Thoracic aorta (tissue), 2 donors: ENCODE data around the gene IL4I1. TPM values are rescaled to one million over a fixed set of nuclear protein-coding genes. Genes with fewer than 3 reads are reported as not detected.

Source experiments
- ATAC-seq: fragments of 150-250 bp; one replicate; pipeline ENCODE4 v1.8.0; 2017; ENCODE audit warnings: low read depth; ENCODE audit not compliant: insufficient number of reproducible peaks, low FRiP score
- DNase-seq: peaks from one replicate; pipeline ENCODE4 v3.0.0-alpha.2; 2020; ENCODE audit warnings: low spot score
- H3K27ac ChIP-seq, 2 donors: fragments of 200-600 bp; sonication (generic); 1 replicate in 1 of 2; 2 replicates in 1 of 2; pipeline ENCODE4 v1.5.1; 2016; ENCODE audit warnings: mild to moderate bottlenecking in 2 of 2, moderate library complexity in 2 of 2
- H3K27me3 ChIP-seq: fragments of 200-600 bp; sonication (generic); replicated peaks from 2 replicates; pipeline ENCODE4 v1.6.0; 2016; ENCODE audit warnings: mild to moderate bottlenecking; ENCODE audit not compliant: insufficient read depth
- H3K36me3 ChIP-seq: fragments of 200-600 bp; sonication (generic); one replicate; pipeline ENCODE4 v1.5.1; 2016
- H3K4me1 ChIP-seq, 2 donors: fragments of 200-600 bp; sonication (generic); 1 replicate in 1 of 2; 2 replicates in 1 of 2; pipeline versions ENCODE4 v1.5.1 to v1.6.0; 2016; ENCODE audit warnings: low read depth in 2 of 2, mild to moderate bottlenecking in 1 of 2; ENCODE audit not compliant: control insufficient read depth in 1 of 2
- H3K4me3 ChIP-seq: fragments of 200-600 bp; sonication (generic); 2 replicates; pipeline ENCODE4 v1.5.1; 2016; ENCODE audit warnings: mild to moderate bottlenecking
- H3K9me3 ChIP-seq: fragments of 200-600 bp; sonication (generic); 2 replicates; pipeline ENCODE4 v1.5.1; 2016
- CTCF ChIP-seq: fragments of 200-600 bp; sonication (generic); IDR thresholded peaks from one replicate; pipeline ENCODE4 v1.5.1; 2019; ENCODE audit warnings: antibody characterized with exemption
- total RNA-seq, 2 donors: library from RNA; depleted of rRNA; stranded (reverse); fragments of >200 nt; gene quantifications; one replicate each; pipeline versions ENCODE4 v1.1.0 to v1.2.3, GENCODE V29; 2016

IL4I1 gene
- total RNA-seq, 2 donors from 2014 or later: 1.5 to 2.2 TPM

GRCh38 chr19:49890349-49891311 is 6.1 kb downstream of the IL4I1 start:
- H3K27me3 ChIP-seq: no peaks in the 10 kb centered on the region
- no peak for TF ChIP-seq CTCF
- no peak for ATAC-seq
- no peaks in the 10 kb centered on the region for H3K9me3 ChIP-seq
- peak overlapping the region; percentile 56 for H3K4me3 ChIP-seq
- H3K27ac ChIP-seq: no peak overlapping the region
- H3K36me3 ChIP-seq: no peaks in the 10 kb centered on the region
- peaks cover 0 to 4% of the 10 kb centered on the region in 2 donors for H3K4me1 ChIP-seq
- DNase-seq: no peak

GRCh38 chr19:49889687-49890348 is 6.9 kb downstream of the IL4I1 start:
- Histone ChIP-seq H3K27me3 (no peaks in the 10 kb centered on the region), H3K9me3 (no peaks in the 10 kb centered on the region), H3K36me3 (peaks cover 3% of the 10 kb centered on the region), H3K27ac (no peak overlapping the region), H3K4me1 (peaks cover 0 to 4% of the 10 kb centered on the region in 2 donors), H3K4me3 (peak overlapping the region; percentile 56)
- ATAC-seq (no peak), DNase-seq (no peak)
- TF ChIP-seq CTCF: peak; percentile 71

- Histone ChIP-seq H3K4me3 (no peak overlapping the region), H3K4me1 (peaks cover 0 to 4% of the 10 kb centered on the region in 2 donors), H3K9me3 (no peaks in the 10 kb centered on the region), H3K27me3 (no peaks in the 10 kb centered on the region), H3K27ac (no peak overlapping the region), H3K36me3 (peaks cover 10% of the 10 kb centered on the region)
- DNase-seq: no peak
- no peak for ATAC-seq
- no peak for TF ChIP-seq CTCF
Observed at GRCh38 chr19:49889038-49889686, 7.5 kb downstream of the IL4I1 start.

GRCh38 chr19:49888510-49888824 is 8.2 kb downstream of the IL4I1 start:
- no peak for DNase-seq
- H3K36me3 ChIP-seq: peaks cover 17% of the 10 kb centered on the region

More at GRCh38 chr19:49888510-49888824, 8.2 kb downstream of the IL4I1 start:
- H3K27ac ChIP-seq: no peak overlapping the region
- no peak for TF ChIP-seq CTCF
- H3K27me3 ChIP-seq: no peaks in the 10 kb centered on the region
- peaks cover 0 to 4% of the 10 kb centered on the region in 2 donors for H3K4me1 ChIP-seq
- ATAC-seq: no peak
- no peaks in the 10 kb centered on the region for H3K9me3 ChIP-seq
- no peak overlapping the region for H3K4me3 ChIP-seq
